Measurements from ENCODE around the gene DCDC1.

Gene DCDC1

GRCh38 chr11:31369348-31370329 is at the start of gene DCDC1, which contains the start of gene DNAJC24:
Gene DCDC1, minus strand, starts transcription at chr11:31369739. Its CDS starts 41,459 bp downstream, at chr11:31328280.
Gene DNAJC24, plus strand, starts transcription at chr11:31369860. Its CDS starts 889 bp downstream, at chr11:31370749.
- peak; percentile 94 for DNase-seq

- no peak for DNase-seq
Measured at GRCh38 chr11:31419138-31419537, 49.6 kb upstream of the DCDC1 start.

GRCh38 chr11:31417816-31418215 is 48.3 kb upstream of the DCDC1 start:
- DNase-seq, result no peak

GRCh38 chr11:31417357-31417756 is 47.8 kb upstream of the DCDC1 start:
- DNase-seq, result no peak

- DNase-seq, result no peak
Measured at GRCh38 chr11:31415435-31415834, 45.9 kb upstream of the DCDC1 start.

- DNase-seq, result no peak
Measured at GRCh38 chr11:31414338-31414737, 44.8 kb upstream of the DCDC1 start.

GRCh38 chr11:31412946-31413345 is 43.4 kb upstream of the DCDC1 start:
- no peak for DNase-seq

- no peak for DNase-seq
Measured at GRCh38 chr11:31408201-31408600, 38.7 kb upstream of the DCDC1 start.

- DNase-seq, result no peak
Measured at GRCh38 chr11:31404614-31405013, 35.1 kb upstream of the DCDC1 start.

GRCh38 chr11:31397239-31397834 is 27.8 kb upstream of the DCDC1 start:
- DNase-seq, result peak in 1 of 2 donors; percentile 34

- no peak for DNase-seq
Measured at GRCh38 chr11:31387379-31387778, 17.8 kb upstream of the DCDC1 start.

- DNase-seq, result no peak
Measured at GRCh38 chr11:31383116-31383515, 13.6 kb upstream of the DCDC1 start.

- no peak for DNase-seq
Measured at GRCh38 chr11:31375879-31376278, 6.3 kb upstream of the DCDC1 start.

GRCh38 chr11:31366795-31367194 is 2.7 kb downstream of the DCDC1 start:
- DNase-seq, result peak; percentile 8 to 42

- DNase-seq, result no peak
Measured at GRCh38 chr11:31361743-31362142, 7.8 kb downstream of the DCDC1 start.

GRCh38 chr11:31355817-31356216 is 13.7 kb downstream of the DCDC1 start:
- DNase-seq, result no peak

- no peak for DNase-seq
Measured at GRCh38 chr11:31355131-31355530, 14.4 kb downstream of the DCDC1 start.

- no peak for DNase-seq
Measured at GRCh38 chr11:31351168-31351567, 18.4 kb downstream of the DCDC1 start.

- DNase-seq, result peak in 1 of 2 donors; percentile 37
Measured at GRCh38 chr11:31340903-31341572, 28.5 kb downstream of the DCDC1 start.

- DNase-seq, result no peak
Measured at GRCh38 chr11:31337806-31338205, 31.7 kb downstream of the DCDC1 start.

GRCh38 chr11:31328697-31329096 is 40.8 kb downstream of the DCDC1 start:
- DNase-seq, result no peak

GRCh38 chr11:31327417-31327816 is 42.1 kb downstream of the DCDC1 start:
- DNase-seq, result no peak

GRCh38 chr11:31326470-31327148 is 42.9 kb downstream of the DCDC1 start:
- DNase-seq, result peak in 1 of 2 donors; percentile 0

Measured in CD4-positive, alpha-beta T cell treated with Interleukin-1 beta for 1 hour (primary cell).